Activated CD8-positive, alpha-beta T cell treated with anti-CD3 and anti-CD28 coated beads for 36 hours (primary cell): ENCODE data around the gene MBOAT2. TPM values are rescaled to one million over a fixed set of nuclear protein-coding genes. Genes with fewer than 3 reads are reported as not detected.

ENCODE experiments used
- ATAC-seq: fragments of 200-7000 bp; cut with Tn5 transposase; one replicate; pipeline ENCODE4 v1.10.0; 2021; ENCODE audit warnings: mild to moderate bottlenecking, moderate library complexity
- CTCF ChIA-PET: fragments of 350-600 bp; sonication (Branson Sonifier 250); formaldehyde crosslinking; loops from one replicate; lab custom pipeline; 2021; ENCODE audit warnings: antibody characterized with exemption; lab: Charles Lee
- POLR2A ChIA-PET: fragments of 350-600 bp; sonication (Branson Sonifier 250); formaldehyde crosslinking; loops from one replicate; lab custom pipeline; 2021; ENCODE audit warnings: antibody characterized with exemption; lab: Charles Lee
- DNase-seq: peaks from one replicate; pipeline ENCODE4 v3.0.0-alpha.2; 2020
- H3K27ac Mint-ChIP-seq: one replicate; pipeline ENCODE4 v1.8.0; 2021; ENCODE audit warnings: mild to moderate bottlenecking, mixed read lengths
- H3K27me3 Mint-ChIP-seq: one replicate; pipeline ENCODE4 v1.8.0; 2021; ENCODE audit warnings: mixed read lengths
- H3K36me3 Mint-ChIP-seq: one replicate; pipeline ENCODE4 v1.8.0; 2021; ENCODE audit warnings: low read depth, mixed read lengths
- H3K4me1 Mint-ChIP-seq: one replicate; pipeline ENCODE4 v1.8.0; 2021; ENCODE audit warnings: low read depth, mixed read lengths
- H3K4me3 Mint-ChIP-seq: one replicate; pipeline ENCODE4 v1.8.0; 2021; ENCODE audit warnings: mild to moderate bottlenecking, moderate library complexity, mixed read lengths
- H3K9me3 Mint-ChIP-seq: one replicate; pipeline ENCODE4 v1.8.0; 2021; ENCODE audit warnings: mixed read lengths
- CTCF ChIP-seq: fragments of 200-600 bp; IDR thresholded peaks from one replicate; pipeline ENCODE4 v1.8.0; 2022; ENCODE audit warnings: antibody characterized with exemption, mild to moderate bottlenecking
- intact Hi-C: fragments of 100-400 bp; cut with micrococcal nuclease; formaldehyde crosslinking; loops from one replicate; pipeline ENCODE4 v1.10.0; 2022
- total RNA-seq, 2 experiments: library from RNA; stranded (reverse); gene quantifications; one replicate each; pipeline ENCODE4 v1.2.3, GENCODE V29; 2021

MBOAT2 gene
- total RNA-seq, 2 experiments from 2014 or later, result 2.9 to 3.0 TPM

- DNase-seq (no peak), ATAC-seq (no peak)
- ChIA-PET POLR2A (no interaction called here), CTCF (interaction anchor here (1.5 kb wide), 1 partner anchor 11 kb away, joined by 3 read pairs; no protein-coding TSS in a partner anchor)
- H3K27me3 Mint-ChIP-seq, result peaks cover 4% of the 10 kb centered on the region
- no peak overlapping the region for H3K4me3 Mint-ChIP-seq
- H3K27ac Mint-ChIP-seq, result no peak overlapping the region
- peaks cover 4% of the 10 kb centered on the region for H3K4me1 Mint-ChIP-seq
- intact Hi-C loops, result no loop called here
- no peaks in the 10 kb centered on the region for H3K9me3 Mint-ChIP-seq
- H3K36me3 Mint-ChIP-seq, result no peaks in the 10 kb centered on the region
- no peak for TF ChIP-seq CTCF
Measured at GRCh38 chr2:9006368-9006767, 2.9 kb upstream of the MBOAT2 start.

GRCh38 chr2:9004338-9005204 is 1.1 kb upstream of the MBOAT2 start:
- H3K27ac Mint-ChIP-seq, result no peak overlapping the region
- DNase-seq, result no peak
- CTCF ChIA-PET, result interaction anchor here (0.7 to 1.1 kb wide), 3 partner anchors 13 to 150 kb away, joined by 3 read pairs; no protein-coding TSS in a partner anchor

GRCh38 chr2:9003366-9003615 is 193 bp downstream of the MBOAT2 start:
- Mint-ChIP-seq H3K4me3 (no peak overlapping the region), H3K27me3 (peaks cover 6% of the 10 kb centered on the region), H3K36me3 (no peaks in the 10 kb centered on the region), H3K27ac (no peak overlapping the region), H3K4me1 (peaks cover 6% of the 10 kb centered on the region), H3K9me3 (no peaks in the 10 kb centered on the region)
- ChIA-PET CTCF (no interaction called here), POLR2A (interaction anchor here (1.1 kb wide), 1 partner anchor 14 kb away, joined by 3 read pairs; no protein-coding TSS in a partner anchor)
- ATAC-seq (no peak), DNase-seq (no peak)
- TF ChIP-seq CTCF, result no peak
- intact Hi-C loops, result no loop called here

More at GRCh38 chr2:9004338-9005204, 1.1 kb upstream of the MBOAT2 start:
- Mint-ChIP-seq H3K9me3 (no peaks in the 10 kb centered on the region), H3K4me1 (peaks cover 6% of the 10 kb centered on the region), H3K4me3 (peak overlapping the region; percentile 57), H3K36me3 (no peaks in the 10 kb centered on the region), H3K27me3 (peaks cover 4% of the 10 kb centered on the region)
- ATAC-seq, result no peak
- intact Hi-C loops, result no loop called here
- TF ChIP-seq CTCF, result no peak
- POLR2A ChIA-PET, result interaction anchor here (0.5 kb wide), 1 partner anchor 66 kb away, joined by 3 read pairs; no protein-coding TSS in a partner anchor

GRCh38 chr2:9002637-9003365 is 683 bp downstream of the MBOAT2 start:
- Mint-ChIP-seq H3K27me3 (peaks cover 6% of the 10 kb centered on the region), H3K27ac (no peak overlapping the region), H3K4me3 (peak overlapping the region; percentile 71), H3K9me3 (no peaks in the 10 kb centered on the region), H3K4me1 (peaks cover 6% of the 10 kb centered on the region), H3K36me3 (no peaks in the 10 kb centered on the region)
- ATAC-seq (no peak), DNase-seq (peak; percentile 13)
- intact Hi-C loops, result no loop called here
- ChIA-PET CTCF (no interaction called here), POLR2A (interaction anchor here (1.1 kb wide), 1 partner anchor 14 kb away, joined by 3 read pairs; no protein-coding TSS in a partner anchor)
- no peak for TF ChIP-seq CTCF

- Mint-ChIP-seq H3K27ac (no peak overlapping the region), H3K4me3 (no peak overlapping the region), H3K4me1 (peaks cover 6% of the 10 kb centered on the region), H3K27me3 (peaks cover 6% of the 10 kb centered on the region), H3K9me3 (no peaks in the 10 kb centered on the region), H3K36me3 (no peaks in the 10 kb centered on the region)
- POLR2A ChIA-PET, result no interaction called here
- no peak for DNase-seq
- intact Hi-C loops, result no loop called here
- CTCF ChIA-PET, result no interaction called here
- no peak for ATAC-seq
- TF ChIP-seq CTCF, result no peak
Measured at GRCh38 chr2:9002313-9002636, 1.2 kb downstream of the MBOAT2 start.
